CD4-positive, CD25-positive, alpha-beta regulatory T cell (primary cell): Measurements from ENCODE around the gene ANLN. TPM values are rescaled to one million over a fixed set of nuclear protein-coding genes. Genes with fewer than 3 reads are reported as not detected.
A peak's percentile ranks its signal among the peaks of the same experiment; 100 is the strongest.
"Not testable (repeated sequence)": the region's sequence is repeated elsewhere in the genome, so short reads cannot be mapped to it uniquely, and the experiment has no call there.

Source experiments
- ATAC-seq, 2 donors: fragments of 150-1000 bp; cut with Tn5 transposase; one replicate each; pipeline ENCODE4 v1.10.0; 2021; ENCODE audit warnings: low read depth in 2 of 2, moderate number of reproducible peaks in 2 of 2, moderate library complexity in 1 of 2
- DNase-seq, 3 donors: peaks; one replicate each; pipeline versions ENCODE4 v3.0.0 to v3.0.0-alpha.2; 2012 to 2022; ENCODE audit warnings: mixed read lengths in 1 of 3
- H3K27ac ChIP-seq: one replicate; pipeline ENCODE4 v1.7.0; 2013; ENCODE audit warnings: mild to moderate bottlenecking, low read length; ENCODE audit not compliant: insufficient read depth, poor library complexity, severe bottlenecking
- H3K27me3 ChIP-seq: one replicate; pipeline ENCODE4 v1.7.0; 2013; ENCODE audit warnings: low read length; ENCODE audit not compliant: control insufficient read depth, insufficient read depth
- H3K36me3 ChIP-seq: one replicate; pipeline ENCODE4 v1.7.0; 2013; ENCODE audit warnings: mild to moderate bottlenecking, low read length, moderate library complexity; ENCODE audit not compliant: control insufficient read depth, insufficient read depth
- H3K4me1 ChIP-seq: 2 replicates; pipeline ENCODE4 v1.7.0; 2013; ENCODE audit warnings: mild to moderate bottlenecking, low read length; ENCODE audit not compliant: insufficient read depth, control insufficient read depth, poor library complexity, severe bottlenecking
- H3K4me3 ChIP-seq: one replicate; pipeline ENCODE4 v1.7.0; 2013; ENCODE audit warnings: low read depth, mild to moderate bottlenecking, low read length, moderate library complexity
- H3K9me3 ChIP-seq, 2 experiments: 1 replicate in 1 of 2; 2 replicates in 1 of 2; pipeline ENCODE4 v1.7.0; 2013; ENCODE audit warnings: low read length in 2 of 2, mild to moderate bottlenecking in 1 of 2, moderate library complexity in 1 of 2; ENCODE audit not compliant: control insufficient read depth in 2 of 2
- H3K27ac Mint-ChIP-seq, 3 donors: one replicate each; pipeline ENCODE4 v1.8.0; 2020 to 2022; ENCODE audit warnings: mild to moderate bottlenecking in 3 of 3, mixed read lengths in 3 of 3, moderate library complexity in 2 of 3
- H3K27me3 Mint-ChIP-seq: one replicate; pipeline ENCODE4 v1.8.0; 2022; ENCODE audit warnings: mild to moderate bottlenecking, mixed read lengths
- H3K36me3 Mint-ChIP-seq: one replicate; pipeline ENCODE4 v1.8.0; 2020; ENCODE audit warnings: mixed read lengths
- H3K4me1 Mint-ChIP-seq, 4 donors: one replicate each; pipeline ENCODE4 v1.8.0; 2020 to 2022; ENCODE audit warnings: mixed read lengths in 4 of 4, mild to moderate bottlenecking in 1 of 4
- H3K4me3 Mint-ChIP-seq, 4 donors: one replicate each; pipeline ENCODE4 v1.8.0; 2020 to 2022; ENCODE audit warnings: mild to moderate bottlenecking in 4 of 4, mixed read lengths in 4 of 4, moderate library complexity in 3 of 4
- H3K9me3 Mint-ChIP-seq, 7 donors: one replicate each; pipeline ENCODE4 v1.8.0; 2020 to 2022; ENCODE audit warnings: mixed read lengths in 7 of 7, mild to moderate bottlenecking in 3 of 7, moderate library complexity in 2 of 7
- polyA plus RNA-seq, 4 donors: library from polyadenylated mRNA; unstranded; fragments of 300-500 nt; fragmentation: Illumina TruSeq; gene quantifications; one replicate each; pipeline ENCODE4 v1.2.3, GENCODE V29; 2021
- total RNA-seq: library from RNA; stranded (reverse); gene quantifications from one replicate; pipeline ENCODE4 v1.2.3, GENCODE V29; 2022

Gene ANLN
- total and polyA plus RNA-seq, 5 donors from 2014 or later = 0.27 to 2.8 (median 0.51) TPM; not detected in 1

GRCh38 chr7:36472141-36472729 is 82.6 kb downstream of the ANLN start:
- Histone ChIP-seq H3K36me3 (no peaks in the 10 kb centered on the region), H3K4me3 (no peak overlapping the region), H3K9me3 (no peaks in the 10 kb centered on the region), H3K27me3 (no peaks in the 10 kb centered on the region), H3K27ac (no peak overlapping the region), H3K4me1 (no peaks in the 10 kb centered on the region)
- DNase-seq (no peak), ATAC-seq (no peak)
- Mint-ChIP-seq H3K27me3 (peaks cover 7% of the 10 kb centered on the region), H3K9me3 (no peaks in the 10 kb centered on the region), H3K4me3 (no peak overlapping the region), H3K36me3 (no peaks in the 10 kb centered on the region), H3K27ac (no peak overlapping the region), H3K4me1 (peaks cover 0 to 3% (median 0%) of the 10 kb centered on the region in 4 donors)

GRCh38 chr7:36473454-36474282 is 84.0 kb downstream of the ANLN start:
- H3K27me3 Mint-ChIP-seq = peaks cover 7% of the 10 kb centered on the region
- H3K27ac Mint-ChIP-seq = peak overlapping the region in 2 of 3 donors; percentile 18 to 28
- H3K4me1 Mint-ChIP-seq = peaks cover 0 to 3% (median 0%) of the 10 kb centered on the region in 4 donors

DNA sequence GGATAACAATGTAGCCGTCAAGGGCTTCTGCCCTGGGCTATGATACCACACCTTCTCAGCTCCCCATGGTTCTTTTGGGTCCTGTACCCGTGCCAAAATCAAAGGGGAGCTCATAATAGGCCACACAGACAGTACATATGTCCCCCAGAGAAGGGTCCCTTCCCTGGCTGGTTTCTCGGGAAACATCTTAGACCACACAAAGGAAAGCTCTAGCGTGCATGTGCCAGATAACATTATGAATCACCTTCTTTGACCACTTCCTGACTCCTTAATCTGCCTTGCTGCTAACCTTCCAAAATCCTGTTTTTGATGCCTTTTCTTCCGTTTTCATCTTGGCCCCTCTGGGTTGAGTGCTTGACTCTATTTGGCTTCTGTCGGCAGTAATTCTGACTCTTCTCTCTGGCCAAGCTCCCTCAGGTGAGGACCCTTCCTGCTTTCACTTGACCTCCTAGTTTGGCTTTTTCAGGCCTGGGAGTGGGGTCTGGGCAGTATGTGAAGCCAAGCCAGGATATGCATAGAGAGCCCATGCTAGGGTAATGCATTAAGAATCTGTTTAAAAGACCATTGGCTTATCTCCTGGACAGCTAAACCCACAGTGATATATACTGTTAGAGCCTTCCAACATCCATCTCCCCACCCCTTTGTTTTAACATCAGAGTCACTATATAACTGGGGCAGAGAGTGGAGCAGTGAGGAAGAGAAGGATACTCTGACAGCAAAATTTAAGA is 84.8 kb downstream of the ANLN start:
- H3K36me3 ChIP-seq = no peaks in the 10 kb centered on the region
- H3K4me1 ChIP-seq = no peaks in the 10 kb centered on the region
- Mint-ChIP-seq H3K4me3 (no peak overlapping the region), H3K9me3 (peaks cover 0 to 5% (median 0%) of the 10 kb centered on the region in 7 donors), H3K27me3 (peaks cover 10% of the 10 kb centered on the region), H3K27ac (peak overlapping the region in 1 of 3 donors; percentile 18), H3K36me3 (no peaks in the 10 kb centered on the region), H3K4me1 (peaks cover 0 to 3% (median 0%) of the 10 kb centered on the region in 4 donors)
- H3K4me3 ChIP-seq = no peak overlapping the region
- H3K27me3 ChIP-seq = peaks cover 2% of the 10 kb centered on the region
- DNase-seq (no peak), ATAC-seq (peak in 1 of 2 donors; percentile 22)
- H3K27ac ChIP-seq = no peak overlapping the region
- no peaks in the 10 kb centered on the region for H3K9me3 ChIP-seq

More at GRCh38 chr7:36473454-36474282, 84.0 kb downstream of the ANLN start:
- no peak overlapping the region for H3K27ac ChIP-seq
- H3K4me1 ChIP-seq = no peaks in the 10 kb centered on the region
- ATAC-seq (no peak), DNase-seq (peak in 1 of 3 donors; percentile 26)
- no peaks in the 10 kb centered on the region for H3K27me3 ChIP-seq
- no peak overlapping the region for H3K4me3 Mint-ChIP-seq
- H3K9me3 Mint-ChIP-seq = no peaks in the 10 kb centered on the region
- no peaks in the 10 kb centered on the region for H3K36me3 ChIP-seq
- H3K4me3 ChIP-seq = no peak overlapping the region
- H3K9me3 ChIP-seq = no peaks in the 10 kb centered on the region
- H3K36me3 Mint-ChIP-seq = no peaks in the 10 kb centered on the region

DNA sequence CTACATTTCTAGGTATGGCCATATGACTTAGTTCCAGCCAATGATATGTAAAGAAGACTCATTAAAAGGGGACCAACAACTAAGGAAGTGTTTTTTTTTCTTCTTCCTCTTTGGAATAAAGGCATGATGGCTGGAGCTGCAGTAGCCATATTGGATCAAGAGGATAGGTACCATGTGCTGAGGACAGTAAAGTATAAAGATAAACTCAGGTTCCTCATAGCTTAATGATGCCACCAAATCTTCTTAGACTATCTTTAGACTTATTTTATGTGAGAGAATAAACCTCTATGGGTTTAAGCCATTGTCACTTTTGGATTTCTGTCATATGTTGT is 85.3 kb downstream of the ANLN start:
- no peaks in the 10 kb centered on the region for H3K36me3 ChIP-seq
- H3K4me1 Mint-ChIP-seq = peaks cover 0 to 3% (median 0%) of the 10 kb centered on the region in 4 donors
- DNase-seq = no peak
- peaks cover 2% of the 10 kb centered on the region for H3K27me3 ChIP-seq
- peak overlapping the region in 1 of 3 donors; percentile 18 for H3K27ac Mint-ChIP-seq
- H3K27ac ChIP-seq = no peak overlapping the region
- no peaks in the 10 kb centered on the region for H3K4me1 ChIP-seq
- H3K9me3 ChIP-seq = no peaks in the 10 kb centered on the region
- H3K27me3 Mint-ChIP-seq = peaks cover 5% of the 10 kb centered on the region
- no peak overlapping the region for H3K4me3 Mint-ChIP-seq
- H3K9me3 Mint-ChIP-seq = peaks cover 0 to 10% (median 0%) of the 10 kb centered on the region in 7 donors
- no peak overlapping the region for H3K4me3 ChIP-seq
- ATAC-seq = no peak
- no peaks in the 10 kb centered on the region for H3K36me3 Mint-ChIP-seq

- H3K9me3 Mint-ChIP-seq = peaks cover 0 to 10% (median 0%) of the 10 kb centered on the region in 7 donors
- peak in 1 of 3 donors; percentile 21 for DNase-seq
- no peaks in the 10 kb centered on the region for H3K36me3 Mint-ChIP-seq
- no peak for ATAC-seq
- Histone ChIP-seq H3K4me3 (no peak overlapping the region), H3K27me3 (peaks cover 2% of the 10 kb centered on the region), H3K4me1 (no peaks in the 10 kb centered on the region), H3K27ac (no peak overlapping the region), H3K36me3 (no peaks in the 10 kb centered on the region), H3K9me3 (no peaks in the 10 kb centered on the region)
- H3K27ac Mint-ChIP-seq = no peak overlapping the region
- no peak overlapping the region for H3K4me3 Mint-ChIP-seq
- peaks cover 0 to 3% (median 0%) of the 10 kb centered on the region in 4 donors for H3K4me1 Mint-ChIP-seq
- H3K27me3 Mint-ChIP-seq = peaks cover 5% of the 10 kb centered on the region
Measured at GRCh38 chr7:36475381-36475780, 85.7 kb downstream of the ANLN start.

DNA sequence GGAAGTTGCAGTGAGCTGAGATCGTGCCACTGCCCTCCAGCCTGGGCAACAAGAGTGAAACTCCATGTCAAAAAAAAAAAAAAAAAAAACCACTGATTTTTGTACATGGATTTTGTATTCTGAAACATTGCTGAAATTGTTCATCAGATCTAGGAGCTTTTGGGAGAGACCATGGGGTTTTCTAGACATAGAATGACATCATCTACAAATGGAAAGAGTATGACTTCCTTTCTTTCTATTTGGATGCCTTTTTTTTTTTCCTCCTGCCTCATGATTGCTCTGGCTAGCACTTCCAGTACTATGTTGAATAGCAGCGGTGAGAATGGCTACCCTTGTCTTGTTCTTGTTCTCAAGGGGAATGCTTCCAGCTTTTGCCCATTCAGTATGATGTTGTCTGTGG is 89.1 kb downstream of the ANLN start:
- Mint-ChIP-seq H3K27ac (no peak overlapping the region), H3K4me3 (no peak overlapping the region), H3K9me3 (peaks cover 0 to 10% (median 0%) of the 10 kb centered on the region in 7 donors), H3K27me3 (peaks cover 14% of the 10 kb centered on the region), H3K4me1 (peaks cover 0 to 3% (median 0%) of the 10 kb centered on the region in 4 donors), H3K36me3 (peaks cover 3% of the 10 kb centered on the region)
- no peak for DNase-seq
- no peaks in the 10 kb centered on the region for H3K36me3 ChIP-seq
- H3K4me1 ChIP-seq = no peaks in the 10 kb centered on the region
- no peaks in the 10 kb centered on the region for H3K9me3 ChIP-seq
- H3K27me3 ChIP-seq = peaks cover 5% of the 10 kb centered on the region
- no peak for ATAC-seq
- H3K27ac ChIP-seq = no peak overlapping the region
- H3K4me3 ChIP-seq = no peak overlapping the region

DNA sequence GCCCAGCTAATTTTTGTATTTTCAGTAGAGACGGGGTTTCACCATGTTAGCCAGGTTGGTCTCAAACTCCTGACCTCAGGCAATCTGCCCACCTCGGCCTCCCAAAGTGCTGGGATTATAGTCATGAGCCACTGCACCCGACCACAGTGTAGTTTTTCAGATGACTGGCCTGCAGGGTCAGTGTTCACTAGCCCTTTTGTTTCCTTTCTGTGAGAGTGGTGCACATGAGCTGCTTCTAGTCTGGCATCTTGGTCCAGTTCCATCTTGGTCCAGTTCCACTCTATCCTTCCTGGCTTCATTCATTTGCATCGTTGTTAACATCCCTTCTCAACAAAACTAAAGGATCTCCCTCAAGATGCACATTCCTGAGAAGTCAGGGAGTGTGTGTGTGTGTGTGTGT is 94.2 kb downstream of the ANLN start:
- H3K27me3 Mint-ChIP-seq = peaks cover 28% of the 10 kb centered on the region
- not testable (repeated sequence) for H3K36me3 Mint-ChIP-seq, H3K36me3 ChIP-seq, H3K9me3 ChIP-seq, H3K4me1 ChIP-seq, H3K4me3 Mint-ChIP-seq, DNase-seq, H3K27ac Mint-ChIP-seq, H3K4me1 Mint-ChIP-seq, H3K9me3 Mint-ChIP-seq, H3K4me3 ChIP-seq, H3K27ac ChIP-seq, ATAC-seq, H3K27me3 ChIP-seq
